ENCODE results near the gene NAA11.
"Not testable (repeated sequence)": the region's sequence is repeated elsewhere in the genome, so short reads cannot be mapped to it uniquely, and the experiment has no call there.

Gene NAA11

GRCh38 chr4:79308137-79308536 is 17.7 kb downstream of the NAA11 start:
- DNase-seq, result no peak

- no peak for DNase-seq
These were observed 19.1 kb downstream of the NAA11 start for GRCh38 chr4:79306795-79307194.

GRCh38 chr4:79300280-79300679 is 25.6 kb downstream of the NAA11 start:
- no peak for DNase-seq

GRCh38 chr4:79298484-79298883 is 27.4 kb downstream of the NAA11 start:
- peak in 2 of 14 donors; percentile 6 to 20 for DNase-seq

- DNase-seq, result no peak
These were observed 27.8 kb downstream of the NAA11 start for GRCh38 chr4:79298027-79298426.

- no peak for DNase-seq
These were observed 28.4 kb downstream of the NAA11 start for GRCh38 chr4:79297479-79297878.

GRCh38 chr4:79296768-79297428 is 29.0 kb downstream of the NAA11 start:
- DNase-seq, result no peak

- DNase-seq, result no peak
These were observed 30.8 kb downstream of the NAA11 start for GRCh38 chr4:79295086-79295485.

- no peak for DNase-seq
These were observed 31.8 kb downstream of the NAA11 start for GRCh38 chr4:79294064-79294463.

GRCh38 chr4:79292008-79292407 is 33.9 kb downstream of the NAA11 start:
- DNase-seq, result no peak

- DNase-seq, result peak in 7 of 14 donors; percentile 13 to 65 (median 25)
These were observed 35.5 kb downstream of the NAA11 start for GRCh38 chr4:79290376-79290775.

- no peak for DNase-seq
These were observed 37.7 kb downstream of the NAA11 start for GRCh38 chr4:79288185-79288584.

GRCh38 chr4:79287718-79288117 is 38.1 kb downstream of the NAA11 start:
- no peak for DNase-seq

- no peak for DNase-seq
These were observed 38.8 kb downstream of the NAA11 start for GRCh38 chr4:79287076-79287475.

- no peak for DNase-seq
These were observed 44.1 kb downstream of the NAA11 start for GRCh38 chr4:79281566-79282359.

GRCh38 chr4:79277467-79277866 is 48.4 kb downstream of the NAA11 start:
- DNase-seq, result not testable (repeated sequence)

GRCh38 chr4:79273915-79274314 is 51.9 kb downstream of the NAA11 start:
- no peak for DNase-seq

- no peak for DNase-seq
These were observed 53.1 kb downstream of the NAA11 start for GRCh38 chr4:79272761-79273160.

- no peak for DNase-seq
These were observed 53.7 kb downstream of the NAA11 start for GRCh38 chr4:79272126-79272525.

GRCh38 chr4:79267671-79268070 is 58.2 kb downstream of the NAA11 start:
- DNase-seq, result no peak

Data from C1 segment of cervical spinal cord (tissue), 14 donors.